A549 (cell line): ENCODE measurements around the gene PTCH2.

Experiments used
- CBX8 ChIP-seq: fragments of 200-600 bp; sonication (generic); IDR thresholded peaks from 2 replicates; pipeline ENCODE4 v1.6.1; 2016
- EP300 ChIP-seq, 2 experiments: fragments of >200 bp; sonication (Bioruptor Twin); formaldehyde crosslinking; IDR thresholded peaks; 2 replicates in 1 of 2; 3 replicates in 1 of 2; pipeline ENCODE4 v1.6.1; 2016 to 2017
- MAFK ChIP-seq: fragments of 450-650 bp; IDR thresholded peaks from 2 replicates; pipeline ENCODE4 v1.6.1; 2014; ENCODE audit not compliant: partially characterized antibody
- POLR2A ChIP-seq: IDR thresholded peaks from 2 replicates; pipeline ENCODE4 v1.6.1; 2012; ENCODE audit warnings: mild to moderate bottlenecking, low read length
- RFX5 ChIP-seq: fragments of 450-650 bp; IDR thresholded peaks from 2 replicates; pipeline ENCODE4 v1.7.1; 2014; ENCODE audit warnings: antibody characterized with exemption, mild to moderate bottlenecking, moderate library complexity
- ZNF302 ChIP-seq: fragments of 250-450 bp; sonication (Bioruptor Pico); IDR thresholded peaks from 2 replicates; pipeline ENCODE4 v1.9.0; 2021; ENCODE audit warnings: inconsistent platforms, mild to moderate bottlenecking, moderate library complexity
- TF ChIP-seq, protein P1 (sequence below): fragments of >200 bp; sonication (Bioruptor Twin); formaldehyde crosslinking; IDR thresholded peaks from 3 replicates; pipeline ENCODE4 v1.5.1; 2016
- TF ChIP-seq, protein P2 (sequence below): IDR thresholded peaks from 2 replicates; pipeline ENCODE4 v1.6.1; 2012; ENCODE audit warnings: low read depth, borderline replicate concordance

DNA sequence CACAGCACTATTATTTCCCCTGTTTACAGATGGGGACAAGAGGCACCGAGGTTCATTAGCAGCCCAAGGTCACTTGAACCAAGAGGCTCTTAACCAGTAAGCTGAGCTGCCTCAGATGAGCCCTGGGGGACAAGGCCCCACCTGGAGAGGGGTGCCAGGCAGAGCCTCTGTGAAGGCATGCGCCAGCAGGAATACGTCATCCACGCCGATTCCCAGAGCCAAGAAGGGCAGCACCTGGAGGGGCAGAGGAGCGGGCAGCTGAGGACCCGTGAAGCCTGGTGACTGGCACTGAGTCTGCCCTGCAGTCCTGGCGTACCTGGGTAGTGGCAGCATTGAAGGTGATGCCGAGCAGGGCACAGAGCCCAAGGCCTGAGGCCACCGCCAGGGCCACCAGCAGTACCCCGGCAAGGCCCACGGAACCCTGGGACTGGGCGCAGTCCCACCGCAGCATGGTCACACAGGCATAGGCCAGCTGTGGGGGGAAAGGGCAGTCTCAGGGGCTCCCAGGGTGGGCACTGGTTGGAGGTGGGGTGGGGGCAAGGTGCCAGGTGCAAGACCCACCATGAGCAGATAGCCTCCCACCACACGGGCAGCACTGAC lies 14.1 kb downstream of the PTCH2 start:
- TF ChIP-seq, protein P1, sequence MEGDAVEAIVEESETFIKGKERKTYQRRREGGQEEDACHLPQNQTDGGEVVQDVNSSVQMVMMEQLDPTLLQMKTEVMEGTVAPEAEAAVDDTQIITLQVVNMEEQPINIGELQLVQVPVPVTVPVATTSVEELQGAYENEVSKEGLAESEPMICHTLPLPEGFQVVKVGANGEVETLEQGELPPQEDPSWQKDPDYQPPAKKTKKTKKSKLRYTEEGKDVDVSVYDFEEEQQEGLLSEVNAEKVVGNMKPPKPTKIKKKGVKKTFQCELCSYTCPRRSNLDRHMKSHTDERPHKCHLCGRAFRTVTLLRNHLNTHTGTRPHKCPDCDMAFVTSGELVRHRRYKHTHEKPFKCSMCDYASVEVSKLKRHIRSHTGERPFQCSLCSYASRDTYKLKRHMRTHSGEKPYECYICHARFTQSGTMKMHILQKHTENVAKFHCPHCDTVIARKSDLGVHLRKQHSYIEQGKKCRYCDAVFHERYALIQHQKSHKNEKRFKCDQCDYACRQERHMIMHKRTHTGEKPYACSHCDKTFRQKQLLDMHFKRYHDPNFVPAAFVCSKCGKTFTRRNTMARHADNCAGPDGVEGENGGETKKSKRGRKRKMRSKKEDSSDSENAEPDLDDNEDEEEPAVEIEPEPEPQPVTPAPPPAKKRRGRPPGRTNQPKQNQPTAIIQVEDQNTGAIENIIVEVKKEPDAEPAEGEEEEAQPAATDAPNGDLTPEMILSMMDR, result no peak
- TF ChIP-seq POLR2A (no peak), ZNF302 (no peak), CBX8 (no peak), EP300 (IDR thresholded peaks at IDR 0.05) (no peak), MAFK (no peak), RFX5 (no peak)
- TF ChIP-seq, protein P2, sequence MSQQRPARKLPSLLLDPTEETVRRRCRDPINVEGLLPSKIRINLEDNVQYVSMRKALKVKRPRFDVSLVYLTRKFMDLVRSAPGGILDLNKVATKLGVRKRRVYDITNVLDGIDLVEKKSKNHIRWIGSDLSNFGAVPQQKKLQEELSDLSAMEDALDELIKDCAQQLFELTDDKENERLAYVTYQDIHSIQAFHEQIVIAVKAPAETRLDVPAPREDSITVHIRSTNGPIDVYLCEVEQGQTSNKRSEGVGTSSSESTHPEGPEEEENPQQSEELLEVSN, result no peak
